Renal pelvis (tissue), 12 donors: Measurements from ENCODE around the gene LDLRAD3. TPM values are rescaled to one million over a fixed set of nuclear protein-coding genes. Genes with fewer than 3 reads are reported as not detected.
"Not testable (repeated sequence)": the region's sequence is repeated elsewhere in the genome, so short reads cannot be mapped to it uniquely, and the experiment has no call there.

Experiments
- DNase-seq: peaks from one replicate; pipeline ENCODE4 v3.0.0-alpha.2; 2013
- long read RNA-seq, 16 experiments: transcript quantifications; one replicate each; lab custom pipeline, GENCODE V29; 2026
- polyA plus RNA-seq, 3 donors: library from polyadenylated mRNA; unstranded; fragments of 120-200 nt; gene quantifications; one replicate each; pipeline ENCODE4 v1.2.1, GENCODE V29; 2013; ENCODE audit not compliant: insufficient read length in 3 of 3

LDLRAD3 gene, protein sequence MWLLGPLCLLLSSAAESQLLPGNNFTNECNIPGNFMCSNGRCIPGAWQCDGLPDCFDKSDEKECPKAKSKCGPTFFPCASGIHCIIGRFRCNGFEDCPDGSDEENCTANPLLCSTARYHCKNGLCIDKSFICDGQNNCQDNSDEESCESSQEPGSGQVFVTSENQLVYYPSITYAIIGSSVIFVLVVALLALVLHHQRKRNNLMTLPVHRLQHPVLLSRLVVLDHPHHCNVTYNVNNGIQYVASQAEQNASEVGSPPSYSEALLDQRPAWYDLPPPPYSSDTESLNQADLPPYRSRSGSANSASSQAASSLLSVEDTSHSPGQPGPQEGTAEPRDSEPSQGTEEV
- 10 to 100 TPM; 23.1 to 24.7 (median 23.5) TPM for polyA plus RNA-seq
- long read RNA-seq, donor 1: 0 reads
- long read RNA-seq, donor 2, partial matches to known transcripts: 34 of 36 reads
- long read RNA-seq, donor 2, other reads (novel, unspliced or antisense): 0 of 36 reads
- long read RNA-seq, donor 3, partial matches to known transcripts: 43 of 47 reads
- long read RNA-seq, donor 3, other reads (novel, unspliced or antisense): 0 of 47 reads
- long read RNA-seq, donor 4, transcript LDLRAD3-201 (6 exons, 3,798 nt): major isoform, 5 of 6 reads
- long read RNA-seq, donor 4, partial matches to known transcripts: 0 of 6 reads
- long read RNA-seq, donor 4, other reads (novel, unspliced or antisense): 0 of 6 reads
- long read RNA-seq, donor 5, partial matches to known transcripts: 0 of 1 reads
- long read RNA-seq, donor 5, other reads (novel, unspliced or antisense): 0 of 1 reads
- long read RNA-seq, donor 6, partial matches to known transcripts: 0 of 4 reads
- long read RNA-seq, donor 6, other reads (novel, unspliced or antisense): 0 of 4 reads
- long read RNA-seq, donor 7, transcript LDLRAD3-201 (6 exons, 3,798 nt): major isoform, 6 of 12 reads
- long read RNA-seq, donor 7, partial matches to known transcripts: 6 of 12 reads
- long read RNA-seq, donor 7, other reads (novel, unspliced or antisense): 0 of 12 reads
- long read RNA-seq, donor 8, partial matches to known transcripts: 0 of 4 reads
- long read RNA-seq, donor 8, other reads (novel, unspliced or antisense): 0 of 4 reads
- long read RNA-seq, donor 9, transcript LDLRAD3-201 (6 exons, 3,798 nt): major isoform, 5 of 5 reads
- long read RNA-seq, donor 9, partial matches to known transcripts: 0 of 5 reads
- long read RNA-seq, donor 9, other reads (novel, unspliced or antisense): 0 of 5 reads
- long read RNA-seq, donor 10, transcript LDLRAD3-201 (6 exons, 3,798 nt): major isoform, 5 of 5 reads
- long read RNA-seq, donor 10, partial matches to known transcripts: 0 of 5 reads
- long read RNA-seq, donor 10, other reads (novel, unspliced or antisense): 0 of 5 reads
- long read RNA-seq, donor 11, partial matches to known transcripts: 0 of 3 reads
- long read RNA-seq, donor 11, other reads (novel, unspliced or antisense): 0 of 3 reads
- long read RNA-seq, donor 12, transcript LDLRAD3-201 (6 exons, 3,798 nt): major isoform, 6 of 6 reads
- long read RNA-seq, donor 12, partial matches to known transcripts: 0 of 6 reads
- long read RNA-seq, donor 12, other reads (novel, unspliced or antisense): 0 of 6 reads
- long read RNA-seq, donor 13, partial matches to known transcripts: 0 of 2 reads
- long read RNA-seq, donor 13, other reads (novel, unspliced or antisense): 0 of 2 reads
- long read RNA-seq, donor 14: 0 reads
- long read RNA-seq, donor 15, transcript LDLRAD3-201 (6 exons, 3,798 nt): major isoform, 8 of 20 reads
- long read RNA-seq, donor 15, partial matches to known transcripts: 12 of 20 reads
- long read RNA-seq, donor 15, other reads (novel, unspliced or antisense): 0 of 20 reads
- long read RNA-seq, donor 16, partial matches to known transcripts: 44 of 48 reads
- long read RNA-seq, donor 16, other reads (novel, unspliced or antisense): 0 of 48 reads

GRCh38 chr11:35943713-35944502, at the start of gene LDLRAD3:
Gene LDLRAD3, plus strand, starts transcription at chr11:35944062. Its CDS starts 37 bp downstream, at chr11:35944099.
- peak; percentile 85 for DNase-seq

GRCh38 chr11:35897019-35897418, 46.8 kb upstream of the LDLRAD3 start:
- DNase-seq: no peak

DNA sequence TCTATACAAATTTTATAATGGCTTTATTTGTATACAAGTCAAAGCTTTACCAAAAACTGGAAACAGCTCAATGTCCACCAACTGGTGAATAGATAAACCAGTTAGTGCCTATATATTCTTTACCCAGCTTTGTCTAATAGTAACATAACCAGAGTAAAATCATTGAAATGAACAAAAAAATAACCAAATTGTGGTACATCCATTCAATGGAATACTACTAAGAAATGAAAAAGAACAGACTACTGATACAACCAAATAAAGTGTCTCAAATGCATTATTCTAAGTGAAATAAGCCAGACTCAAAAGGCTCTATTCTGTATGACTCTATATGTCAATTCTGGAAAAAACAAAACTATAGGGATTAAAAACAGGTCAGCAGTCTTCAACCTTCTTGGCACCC, 40.9 kb upstream of the LDLRAD3 start:
- no peak for DNase-seq

DNA sequence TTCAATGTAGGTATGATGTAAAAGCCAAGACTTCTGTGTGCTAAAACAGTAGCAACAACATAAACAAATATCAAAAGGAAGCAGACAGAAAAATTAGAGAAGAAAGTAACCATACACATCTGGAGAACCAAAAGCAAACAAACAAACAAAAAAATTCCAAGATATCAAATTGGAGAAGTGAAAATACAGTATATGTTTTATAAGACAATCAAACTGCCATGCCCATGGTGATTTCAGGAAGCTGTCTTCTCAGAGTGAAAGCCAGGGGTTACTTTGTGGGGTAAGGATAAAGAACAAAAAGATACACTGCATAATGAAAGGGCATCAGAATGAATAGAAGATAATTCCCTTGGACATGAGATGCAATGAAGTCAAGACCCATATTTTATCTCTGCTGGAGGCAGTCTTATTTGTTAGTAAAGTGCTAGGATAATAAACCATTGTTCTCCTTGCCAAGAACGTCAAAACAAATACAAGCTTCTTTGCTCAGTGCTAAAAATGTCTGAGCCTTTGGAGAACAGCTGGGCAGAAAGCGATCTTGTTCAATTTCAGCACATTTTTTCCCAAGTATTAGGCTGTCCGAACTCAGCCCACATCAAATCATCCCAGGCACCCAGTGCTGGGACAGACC, 38.1 kb upstream of the LDLRAD3 start:
- DNase-seq: peak; percentile 28

GRCh38 chr11:35906277-35906661, 37.6 kb upstream of the LDLRAD3 start:
- DNase-seq: no peak

DNA sequence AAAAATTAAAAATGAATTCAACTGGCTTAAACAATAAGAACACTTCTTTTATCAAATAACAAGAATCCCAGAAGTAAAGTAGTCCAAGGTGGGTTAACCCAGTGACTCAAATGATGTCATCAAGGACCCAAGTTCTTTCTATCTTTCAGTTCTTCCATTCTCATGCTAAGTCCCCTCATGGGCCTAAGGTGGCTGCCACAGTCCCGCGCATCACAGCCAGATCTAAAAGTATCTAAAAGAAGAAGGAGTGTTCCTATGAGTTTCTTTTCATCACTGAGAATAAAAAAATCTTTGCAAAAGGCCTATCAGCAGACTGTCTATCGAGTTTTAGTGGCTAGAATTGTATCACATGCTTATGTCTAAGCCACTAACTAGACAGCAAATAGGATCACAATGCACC, 37.2 kb upstream of the LDLRAD3 start:
- DNase-seq: no peak

- no peak for DNase-seq
Observed at GRCh38 chr11:35907648-35908431, 36.0 kb upstream of the LDLRAD3 start.

DNA sequence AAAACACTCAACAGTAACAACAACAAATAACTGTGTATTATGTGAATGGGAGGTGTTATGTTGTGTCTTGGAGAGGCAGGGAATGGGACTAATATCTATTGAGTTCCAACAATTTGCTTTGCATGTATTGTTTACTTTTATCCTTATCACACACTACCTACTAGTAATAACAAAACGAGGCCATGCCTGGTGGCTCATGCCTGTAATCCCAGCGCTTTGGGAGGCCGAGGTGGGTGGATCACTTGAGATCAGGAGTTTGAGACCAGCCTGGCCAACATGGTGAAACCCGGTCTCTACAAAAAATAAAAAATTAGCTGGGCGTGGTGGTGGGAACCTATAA, 35.5 kb upstream of the LDLRAD3 start:
- DNase-seq: not testable (repeated sequence)

GRCh38 chr11:35909511-35910265, 34.2 kb upstream of the LDLRAD3 start:
- no peak for DNase-seq

- no peak for DNase-seq
Observed at GRCh38 chr11:35911013-35911412, 32.8 kb upstream of the LDLRAD3 start.

- DNase-seq: no peak
Observed at GRCh38 chr11:35911616-35912165, 32.2 kb upstream of the LDLRAD3 start.

DNA sequence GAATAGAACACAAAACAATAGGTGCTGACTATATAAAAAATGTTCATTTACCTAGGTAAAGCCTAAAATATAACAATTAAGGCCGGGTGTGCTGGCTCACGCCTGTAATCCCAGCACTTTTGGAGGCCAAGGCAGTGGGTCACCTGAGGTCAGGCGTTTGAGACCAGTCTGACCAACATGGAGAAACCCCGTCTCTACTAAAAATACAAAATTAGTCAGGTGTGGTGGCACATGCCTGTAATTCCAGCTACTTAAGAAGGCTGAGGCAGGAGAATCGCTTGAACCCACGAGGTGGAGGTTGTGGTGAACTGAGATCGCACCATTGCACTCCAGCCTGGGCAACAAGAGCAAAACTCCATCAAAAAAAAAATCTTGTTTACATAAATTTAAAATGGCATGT, 31.4 kb upstream of the LDLRAD3 start:
- not testable (repeated sequence) for DNase-seq

GRCh38 chr11:35912883-35913624, 30.8 kb upstream of the LDLRAD3 start:
- DNase-seq: no peak

DNA sequence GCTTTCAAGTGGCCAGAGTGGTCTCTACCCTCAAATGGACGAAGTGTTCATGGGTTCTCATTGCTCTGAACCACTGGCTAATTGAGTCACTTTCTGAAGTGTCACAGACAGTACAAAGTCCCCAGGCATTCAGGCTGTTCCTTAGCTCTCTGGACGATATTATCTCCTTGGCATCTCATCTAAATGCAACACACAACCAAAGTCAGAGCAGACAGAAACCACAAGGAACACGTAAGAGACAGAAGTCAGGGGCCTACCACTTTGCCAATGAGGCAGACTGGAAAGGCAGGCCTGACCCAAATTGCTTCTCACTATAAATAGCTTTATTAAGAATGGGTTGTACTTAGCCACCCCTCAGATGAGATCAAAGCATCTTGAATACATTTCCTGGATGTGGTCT, 29.0 kb upstream of the LDLRAD3 start:
- no peak for DNase-seq

DNA sequence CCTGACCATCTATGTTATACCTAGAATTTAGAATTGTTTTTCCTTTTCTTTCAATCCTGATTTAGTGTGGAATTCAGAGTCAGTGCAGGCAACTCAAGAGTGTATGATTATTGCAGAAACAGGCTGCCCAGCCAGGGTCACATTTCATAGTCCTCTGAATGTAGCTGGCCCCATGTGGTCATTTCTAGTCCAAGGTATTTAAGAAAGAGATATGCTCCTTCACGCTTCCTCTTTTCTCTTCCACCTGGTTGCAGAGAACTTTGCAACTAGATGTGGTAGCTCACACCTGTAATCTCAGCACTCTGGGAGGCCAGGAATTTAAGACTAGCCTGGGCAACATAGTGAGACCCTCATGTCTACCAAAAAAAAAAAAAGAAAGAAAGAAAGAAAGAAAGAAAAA, 27.6 kb upstream of the LDLRAD3 start:
- DNase-seq: no peak

GRCh38 chr11:35917676-35918075, 26.2 kb upstream of the LDLRAD3 start:
- no peak for DNase-seq

DNA sequence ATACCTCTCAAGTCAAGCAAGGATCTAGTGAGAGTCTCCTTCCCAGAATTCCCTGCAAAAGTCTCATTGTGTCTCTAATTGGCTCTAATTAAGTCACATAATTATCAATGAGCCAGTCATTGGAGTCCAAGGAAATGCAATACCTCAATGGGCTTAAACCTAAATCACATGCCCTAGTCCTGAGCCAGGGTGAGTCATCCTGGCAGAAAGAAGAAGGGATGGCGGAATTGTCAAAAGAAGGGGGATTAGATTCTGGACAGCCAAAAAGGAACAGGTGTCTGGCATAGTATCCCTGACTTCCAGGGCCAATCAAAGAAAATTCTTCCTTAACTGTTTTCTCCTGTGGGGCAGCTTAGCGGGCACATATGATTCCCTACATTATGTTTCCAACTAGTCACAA, 25.1 kb upstream of the LDLRAD3 start:
- DNase-seq: no peak
